GM21423 (cell line): ENCODE data around the gene TMEM221.

ENCODE experiments used
- ATAC-seq: cut with Tn5 transposase; IDR thresholded peaks from one replicate; pipeline ENCODE4 v1.9.1; 2021; ENCODE audit warnings: mild to moderate bottlenecking, moderate library complexity; ENCODE audit not compliant: unreplicated experiment

TMEM221 gene

DNA sequence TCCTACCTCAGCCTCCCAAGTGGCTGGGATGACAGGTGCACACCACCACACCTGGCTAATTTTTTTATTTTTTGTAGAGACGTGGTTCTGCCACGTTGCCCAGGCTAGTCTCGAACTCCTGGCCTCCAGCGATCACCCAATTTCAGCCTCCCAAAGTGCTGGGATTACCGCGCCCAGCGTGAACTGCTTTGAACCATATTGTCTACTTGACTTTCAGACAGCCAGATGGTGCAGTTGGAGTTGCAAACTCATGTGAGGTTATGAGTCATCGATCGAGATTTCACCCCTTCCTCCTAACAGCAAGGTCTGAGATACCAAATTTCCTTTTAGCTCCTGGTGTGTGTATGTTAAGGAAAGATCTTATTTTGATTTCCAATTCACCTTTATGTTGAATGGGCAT is 24.6 kb upstream of the TMEM221 start:
- ATAC-seq = no peak

DNA sequence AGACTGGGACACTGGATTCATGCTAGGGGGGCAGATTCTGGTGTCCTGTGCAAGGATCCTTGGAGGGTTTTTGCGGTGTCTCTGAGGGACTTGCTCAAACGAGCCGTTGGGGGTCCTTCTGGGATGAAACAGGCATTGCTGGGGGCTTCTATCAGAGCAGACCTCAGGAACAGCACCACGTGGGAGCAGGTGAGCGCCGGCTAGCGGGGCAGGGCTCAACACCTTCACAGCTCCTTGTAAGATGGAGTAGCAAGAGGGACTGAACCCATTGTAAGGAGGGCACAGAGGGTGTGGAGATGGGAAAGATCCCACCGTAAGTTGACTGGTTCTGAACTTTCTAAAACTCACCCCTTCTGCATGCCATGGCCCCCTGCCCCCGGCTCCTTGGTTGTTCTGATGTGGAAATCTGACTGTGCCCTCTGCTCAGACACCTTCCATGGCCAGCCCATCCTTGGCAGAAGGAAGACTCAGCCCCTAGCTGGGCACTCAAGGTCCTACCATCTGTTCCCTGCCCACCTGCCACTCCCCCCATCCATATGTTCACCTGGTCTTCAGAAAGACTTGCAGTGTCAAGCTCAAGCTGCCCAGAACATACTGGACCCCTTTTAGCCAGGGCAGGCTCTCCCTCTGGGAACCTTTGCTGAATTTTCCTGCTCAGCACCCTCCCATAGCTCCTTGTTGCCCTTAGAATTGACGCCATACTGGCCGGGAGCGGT is 23.1 kb upstream of the TMEM221 start:
- no peak for ATAC-seq

DNA sequence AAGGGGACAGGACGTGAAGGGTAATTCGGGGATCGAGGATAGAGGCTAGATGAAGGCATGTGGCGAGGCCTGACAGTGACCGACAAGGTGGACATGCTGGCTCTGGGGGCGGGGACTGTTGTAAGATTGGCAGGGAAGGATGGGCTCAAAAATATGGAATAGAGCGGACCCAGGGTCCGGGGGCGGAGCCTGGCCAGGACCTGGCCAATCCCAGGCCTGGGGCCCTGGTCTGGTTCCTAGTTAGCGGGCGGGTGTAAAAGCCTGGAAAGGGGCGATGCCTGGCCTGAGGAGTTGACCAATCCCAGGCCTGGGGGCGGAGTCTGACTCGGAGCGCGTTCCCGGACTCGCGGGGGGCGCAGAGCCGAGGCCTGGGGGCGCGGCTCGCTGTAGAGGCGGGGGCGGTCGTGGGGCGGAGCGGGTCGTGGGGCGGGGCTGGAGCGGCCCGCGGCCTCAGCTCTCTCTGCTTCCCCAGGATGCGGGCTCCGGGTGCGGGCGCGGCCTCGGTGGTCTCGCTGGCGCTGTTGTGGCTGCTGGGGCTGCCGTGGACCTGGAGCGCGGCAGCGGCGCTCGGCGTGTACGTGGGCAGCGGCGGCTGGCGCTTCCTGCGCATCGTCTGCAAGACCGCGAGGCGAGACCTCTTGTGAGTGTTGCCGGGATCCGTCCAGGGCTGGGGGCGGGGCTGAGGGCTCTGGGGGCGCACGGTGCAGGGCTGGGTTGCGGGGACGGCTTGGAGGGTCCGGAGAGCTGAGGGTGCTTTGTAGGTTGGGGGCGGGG is 21.8 kb upstream of the TMEM221 start, which contains the start of gene SLC27A1:
Gene SLC27A1 (plus strand): TSS at position 457 of the 774 bp plus-strand sequence. CDS start 17 bp downstream, at position 474.
- ATAC-seq = peak; percentile 66

DNA sequence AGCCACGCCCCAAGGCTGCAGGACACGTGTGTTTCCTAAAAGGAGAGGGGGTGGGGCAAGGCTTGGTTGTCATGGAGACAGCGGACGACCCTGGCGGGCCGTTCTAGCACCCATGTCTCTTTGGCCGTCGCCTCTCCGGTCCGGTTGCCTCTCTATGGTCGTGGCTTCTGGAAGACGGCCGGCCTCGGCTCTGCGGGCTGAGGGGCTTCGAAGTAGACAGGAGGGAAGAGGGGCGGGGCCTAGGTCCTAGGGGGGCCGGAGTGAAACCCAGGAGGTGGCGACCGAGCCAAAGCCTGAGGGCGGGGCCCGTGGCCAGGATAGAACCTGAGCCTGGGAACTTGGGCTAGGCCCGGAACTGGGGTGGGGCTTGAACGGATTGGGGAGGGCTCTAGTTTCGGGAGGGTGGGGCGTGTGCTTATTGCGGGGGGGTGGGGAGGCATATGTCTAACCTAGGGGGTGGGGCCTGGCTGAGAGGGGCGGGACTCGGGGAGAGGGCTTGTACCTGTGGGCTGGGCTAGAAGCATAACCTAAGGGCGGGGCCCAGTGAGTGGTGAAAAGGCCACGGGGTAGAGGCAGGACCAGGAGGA is 21.1 kb upstream of the TMEM221 start:
- peak; percentile 48 for ATAC-seq

DNA sequence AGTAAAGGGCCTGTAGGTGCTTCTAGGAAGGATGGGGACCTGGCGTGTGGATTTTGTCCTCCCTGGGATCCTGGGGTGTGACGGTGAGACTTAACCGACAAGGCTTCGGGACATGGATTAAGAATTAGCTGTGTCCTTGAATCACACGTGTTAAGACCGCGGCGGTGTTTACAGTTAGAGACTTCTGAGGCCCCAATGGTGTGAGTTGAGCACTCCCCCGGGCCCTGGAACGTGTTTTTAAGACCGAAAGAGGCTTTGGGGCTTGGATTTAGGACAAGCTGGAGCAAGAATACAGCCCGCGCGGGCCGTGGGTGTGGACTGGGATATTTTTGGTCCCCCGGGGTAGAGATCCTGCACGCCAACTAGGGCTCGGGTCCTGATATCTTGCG is 20.6 kb upstream of the TMEM221 start:
- ATAC-seq = no peak

DNA sequence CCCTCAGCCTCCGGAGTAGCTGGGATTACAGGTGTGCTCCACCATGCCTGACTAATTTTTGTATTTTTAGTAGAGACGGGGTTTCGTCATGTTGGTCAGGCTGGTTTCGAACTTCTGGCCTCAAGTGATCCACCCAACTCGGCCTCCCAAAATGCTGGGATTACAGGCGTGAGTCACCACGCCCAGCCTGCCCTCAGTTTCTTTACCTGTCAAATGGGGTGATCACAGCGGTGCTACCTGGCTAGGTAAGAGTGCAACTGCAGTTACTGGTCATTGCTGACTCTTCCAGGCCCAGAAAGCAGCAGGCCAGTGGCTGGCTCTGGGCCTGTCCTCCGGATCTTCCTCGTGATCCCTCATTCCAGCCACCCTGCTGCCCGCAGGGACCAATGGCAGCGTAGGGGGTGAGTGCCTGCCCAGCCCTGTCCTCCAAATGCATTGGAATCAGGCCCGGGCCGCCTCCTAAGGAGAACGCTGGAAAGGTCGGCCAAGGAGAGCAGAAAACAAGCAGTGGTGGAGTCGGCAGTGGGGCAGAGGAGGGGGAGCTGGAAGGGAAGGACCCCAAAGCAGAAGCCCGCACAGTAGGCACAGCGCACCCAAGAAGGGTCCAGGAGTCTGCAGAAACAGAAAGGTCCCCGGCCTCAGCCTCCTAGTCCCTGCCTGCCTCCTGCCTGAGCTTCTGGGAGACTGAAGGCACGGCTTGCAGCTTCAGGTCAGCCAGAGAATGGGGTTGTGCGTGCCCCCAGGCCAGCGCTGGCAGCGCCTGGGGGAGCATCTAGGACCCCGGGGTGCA is 20.0 kb upstream of the TMEM221 start:
- ATAC-seq = no peak

DNA sequence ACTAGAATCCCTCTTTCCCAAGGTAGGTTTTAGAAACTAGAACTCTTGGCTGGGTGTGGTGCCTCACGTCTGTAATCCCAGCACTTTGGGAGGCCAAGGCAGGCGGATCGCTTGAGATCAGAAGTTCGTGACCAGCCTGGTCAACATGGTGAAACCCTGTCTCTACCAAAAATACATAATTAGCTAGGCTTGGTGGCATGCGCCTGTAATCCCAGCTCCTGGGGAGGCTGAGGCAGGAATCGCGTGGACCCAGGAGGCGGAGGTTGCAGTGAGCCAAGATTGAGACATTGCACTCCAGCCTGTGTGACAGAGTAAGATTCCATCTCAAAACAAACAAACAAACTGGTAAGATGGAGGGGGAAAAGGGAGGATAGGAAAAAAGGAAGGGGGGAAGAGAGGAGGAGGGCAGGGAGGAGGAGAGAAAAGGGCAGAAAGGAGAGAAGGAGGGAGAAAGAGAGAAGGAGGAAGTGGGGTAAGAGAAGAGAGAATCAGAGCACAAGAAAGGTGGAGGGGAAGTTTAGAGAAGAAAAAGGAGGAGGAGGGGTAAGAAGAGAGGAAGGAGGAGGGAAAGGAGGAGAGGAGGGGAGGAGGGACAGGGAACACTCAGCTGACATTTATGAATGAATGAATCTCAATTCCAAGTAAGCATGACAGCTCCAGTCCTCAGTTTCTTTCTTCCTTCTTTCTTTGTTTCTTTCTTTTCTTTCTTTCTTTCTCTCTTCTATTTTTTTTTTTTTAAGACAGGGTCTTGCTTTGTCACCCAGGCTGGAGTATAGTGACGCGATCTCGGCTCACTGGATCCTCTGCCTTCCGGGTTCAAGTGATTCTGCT is 19.2 kb upstream of the TMEM221 start:
- no peak for ATAC-seq

DNA sequence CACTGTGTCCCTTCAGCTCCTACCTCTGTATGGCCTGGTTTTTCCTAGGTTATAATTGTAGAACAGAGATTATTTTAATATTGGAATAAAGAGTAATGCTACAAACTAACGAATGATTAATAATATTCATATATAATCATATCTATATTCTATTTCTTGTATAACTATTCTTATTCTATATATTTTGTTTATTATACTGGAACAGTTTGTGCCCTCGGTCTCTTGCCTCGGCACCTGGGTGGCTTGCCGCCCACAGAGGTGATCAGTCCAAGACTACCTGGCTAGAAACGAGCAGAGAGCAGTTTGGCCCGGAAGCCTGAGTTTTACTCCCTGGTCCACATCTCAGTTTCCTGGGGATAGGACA is 18.0 kb upstream of the TMEM221 start:
- ATAC-seq = no peak

DNA sequence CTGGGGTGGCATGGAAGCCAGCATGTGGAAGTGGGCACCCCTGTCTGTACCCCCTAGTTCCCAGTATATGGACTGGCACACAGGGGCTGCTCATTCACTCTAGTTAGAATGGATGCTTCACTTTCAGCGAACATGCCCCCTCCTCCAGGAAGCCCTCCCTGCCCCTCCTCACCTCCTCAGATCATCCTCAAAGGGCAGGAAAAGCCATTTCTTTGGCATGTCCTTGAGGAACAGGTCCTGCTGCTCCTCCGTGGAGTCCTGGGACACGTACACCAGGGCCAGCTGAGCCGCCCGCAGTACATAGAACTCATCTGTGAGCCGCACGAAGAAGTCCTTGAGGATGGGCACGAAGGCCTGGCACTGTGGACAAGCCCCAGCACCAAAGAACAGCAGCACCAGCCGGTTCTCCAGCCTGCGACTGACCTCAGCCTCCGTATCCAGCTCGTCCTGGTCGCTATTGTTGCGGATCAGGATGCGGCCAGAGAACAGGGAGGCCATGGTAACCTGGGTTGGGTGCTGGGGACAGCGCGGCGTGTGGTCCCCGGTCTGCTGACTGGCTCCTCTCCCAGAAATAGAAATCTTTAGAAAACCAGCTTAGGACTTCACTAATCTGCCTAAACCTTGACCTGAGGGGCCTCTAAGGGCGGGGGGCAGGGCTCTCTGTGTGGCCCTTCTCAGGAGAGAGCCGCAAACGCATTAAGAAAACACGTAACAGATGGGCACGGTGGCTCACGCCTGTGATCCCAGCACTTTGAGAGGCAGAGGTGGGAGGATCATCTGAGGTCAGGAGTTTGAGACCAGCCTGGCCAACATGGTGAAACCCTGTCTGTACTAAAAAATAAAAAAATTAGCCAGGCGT is 12.1 kb upstream of the TMEM221 start, which contains the start of gene NXNL1:
Gene NXNL1 (minus strand): TSS at position 555 of the 859 bp plus-strand sequence. CDS start 57 bp downstream, at position 498.
- no peak for ATAC-seq

DNA sequence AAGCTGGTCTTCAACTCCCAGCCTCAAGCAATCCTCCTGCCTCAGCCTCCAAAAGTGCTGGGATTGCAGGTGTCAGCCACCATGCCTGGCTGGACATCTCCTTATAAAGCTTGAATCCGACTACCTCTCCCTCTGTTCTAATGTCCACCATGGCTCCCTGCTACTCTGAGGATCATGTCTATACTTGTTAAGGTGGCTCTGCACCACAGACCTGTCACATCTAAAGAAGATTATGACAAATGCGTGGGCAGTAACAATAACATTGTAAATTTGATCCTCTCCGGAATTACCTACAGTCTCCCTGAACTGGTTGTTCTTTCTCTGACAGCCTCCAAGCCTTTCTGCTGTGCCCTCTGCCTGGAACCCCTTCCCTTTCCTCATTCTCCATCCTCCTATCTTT is 10.5 kb upstream of the TMEM221 start:
- ATAC-seq = no peak

DNA sequence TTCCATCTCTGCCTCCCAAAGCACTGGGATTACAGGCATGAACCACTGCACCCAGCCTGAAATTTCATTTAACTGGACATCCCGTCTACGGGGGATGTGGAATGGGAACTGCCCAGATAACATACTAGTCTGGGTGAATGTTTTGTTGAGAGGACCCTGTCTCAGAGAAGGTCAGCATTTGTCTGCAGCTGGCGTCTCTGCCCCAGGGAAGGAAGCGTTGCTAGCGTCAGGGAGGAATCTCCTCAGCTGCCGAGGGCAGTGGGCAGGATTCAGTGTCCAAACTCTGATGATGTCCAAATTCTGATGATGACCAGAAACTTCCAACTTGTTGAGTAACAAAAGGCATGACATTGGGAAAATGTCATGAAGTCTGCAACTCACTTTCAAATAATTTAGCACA is 9.1 kb upstream of the TMEM221 start:
- ATAC-seq = no peak

DNA sequence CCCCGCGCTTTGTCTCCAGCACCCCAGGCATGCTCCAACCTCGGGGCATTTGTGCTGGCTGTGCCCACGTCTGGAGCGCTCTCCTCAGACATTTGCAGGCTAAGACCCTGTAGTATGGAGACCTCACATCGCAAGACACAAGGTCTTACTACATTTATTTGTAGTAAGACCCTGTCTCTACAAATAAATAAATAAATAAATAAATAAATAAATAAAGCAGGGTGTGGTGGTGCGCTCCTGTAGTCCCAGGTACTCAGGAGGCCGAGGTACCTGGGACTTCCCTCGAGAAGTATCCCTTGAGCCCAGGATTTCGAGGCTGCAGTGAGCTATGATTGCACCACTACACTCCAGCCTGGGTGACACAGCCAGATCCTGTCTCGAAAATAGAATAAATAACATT is 7.7 kb upstream of the TMEM221 start:
- no peak for ATAC-seq

DNA sequence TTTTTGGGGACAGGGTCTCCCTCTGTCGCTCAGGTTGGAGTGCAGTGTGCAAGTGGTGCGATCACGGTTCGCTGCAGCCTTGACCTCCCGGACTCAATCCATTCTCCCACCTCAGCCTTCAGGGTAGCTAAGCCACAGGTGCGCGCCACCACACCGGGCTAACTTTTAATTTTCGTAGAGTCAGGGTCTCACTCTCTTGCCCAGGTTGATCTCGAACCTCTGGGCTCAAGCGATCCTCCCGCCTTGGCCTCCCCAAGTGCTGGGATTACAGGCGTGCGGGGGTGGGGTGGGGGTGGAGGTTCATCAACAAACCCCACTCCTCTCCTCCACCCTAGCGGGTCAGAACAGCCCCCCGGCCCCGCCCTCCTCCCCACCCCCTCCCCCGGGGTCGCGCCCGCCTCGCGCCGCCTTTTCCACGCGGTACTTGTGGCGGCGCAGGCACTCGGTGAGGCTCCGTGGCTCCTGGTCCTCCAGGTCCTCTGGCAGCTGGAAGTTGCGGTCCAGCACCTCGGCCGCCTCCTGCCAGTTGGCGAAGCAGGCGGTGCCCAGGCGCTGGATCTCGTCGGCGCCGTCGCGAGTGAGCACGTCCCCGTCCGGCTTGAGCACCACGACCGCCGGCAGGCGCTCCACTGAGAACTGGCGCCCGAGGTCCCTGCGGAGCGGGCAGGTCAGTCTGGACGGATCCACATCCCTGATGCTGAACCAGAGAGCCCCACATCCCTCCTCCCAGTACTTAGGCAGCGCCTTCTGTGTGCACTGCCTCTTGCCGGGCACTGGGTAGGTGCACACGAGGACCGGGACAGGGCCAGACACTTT is 7.0 kb upstream of the TMEM221 start:
- no peak for ATAC-seq

DNA sequence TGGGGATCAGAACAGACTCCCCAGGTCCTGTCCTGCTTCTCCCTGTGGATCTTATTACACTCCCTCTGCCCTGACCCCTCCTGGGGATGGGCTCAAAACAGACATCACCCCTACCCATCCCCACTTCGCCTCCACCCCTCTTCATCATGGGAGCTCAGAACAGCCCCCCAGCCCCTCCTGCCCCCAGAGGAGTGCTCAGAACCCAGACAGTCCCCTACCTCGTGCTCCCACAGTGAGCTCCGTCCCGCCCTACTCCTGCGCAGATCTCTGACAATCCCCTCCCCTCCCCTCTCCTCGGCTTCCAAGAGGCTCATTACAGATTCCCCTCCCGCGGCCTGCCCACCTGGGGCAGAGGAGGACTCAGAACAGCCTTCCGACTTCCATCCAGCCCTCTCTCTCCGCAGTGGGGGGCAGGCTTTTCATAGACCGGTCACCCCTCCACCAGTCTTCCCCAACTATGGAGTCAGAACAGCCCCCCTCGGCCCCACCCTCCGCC is 6.2 kb upstream of the TMEM221 start:
- ATAC-seq = no peak

DNA sequence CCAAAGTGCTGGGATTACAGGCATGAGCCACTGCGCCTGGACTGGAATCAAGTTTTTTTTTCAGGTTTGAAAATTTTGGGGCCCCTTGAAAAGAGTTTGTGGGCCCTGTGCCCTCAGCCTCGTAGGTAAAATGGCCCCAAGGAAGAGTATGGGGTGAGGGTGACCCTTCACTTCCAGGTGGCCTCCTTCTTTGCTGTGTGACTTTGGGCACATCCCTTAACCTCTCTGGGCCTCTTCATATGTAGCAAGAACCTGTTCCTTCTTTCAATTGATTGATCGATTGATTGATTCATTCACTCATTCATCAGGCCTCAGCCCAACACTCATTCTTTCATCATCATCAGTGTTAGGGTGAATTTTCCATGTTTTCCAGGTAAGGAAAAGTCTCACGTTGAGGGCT is 3.4 kb upstream of the TMEM221 start:
- no peak for ATAC-seq

DNA sequence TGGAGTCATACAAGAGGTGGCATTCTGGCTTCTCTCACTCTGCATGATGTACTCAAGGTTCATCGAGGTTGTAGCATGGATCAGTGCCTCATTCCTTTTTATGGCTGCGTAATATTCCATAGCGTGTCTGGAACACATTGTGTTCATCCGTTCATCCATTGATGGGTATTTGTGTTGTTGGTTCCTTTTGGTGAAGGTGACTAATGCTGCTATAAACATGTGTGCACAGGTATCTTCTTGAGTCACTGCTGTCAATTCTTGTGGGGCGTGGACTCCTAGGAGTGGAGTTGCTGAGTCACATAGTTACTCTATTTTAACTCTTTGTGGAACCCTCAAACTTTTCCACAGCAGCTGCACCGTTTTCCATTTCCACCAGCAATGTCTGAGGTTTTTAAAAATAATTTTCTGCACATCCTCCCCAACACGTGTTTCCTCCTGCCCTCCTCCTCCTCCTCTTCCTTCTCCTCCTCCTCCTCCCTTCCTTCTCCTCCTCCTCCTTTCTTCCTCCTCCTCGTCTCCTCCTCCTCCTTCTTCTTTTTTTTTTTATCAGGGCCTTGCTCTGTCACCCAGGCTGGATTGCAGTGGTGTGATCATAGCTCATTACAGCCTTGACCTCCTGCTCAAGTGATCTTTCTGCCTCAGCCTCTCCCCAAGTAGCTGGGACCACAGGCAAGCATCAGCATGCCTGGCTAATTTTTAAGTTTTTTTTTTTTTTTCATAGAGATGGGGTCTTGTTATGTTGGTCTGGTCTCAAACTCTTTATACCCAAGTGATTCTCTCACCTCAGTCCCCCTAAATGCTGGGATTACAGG is 2.0 kb upstream of the TMEM221 start:
- no peak for ATAC-seq

DNA sequence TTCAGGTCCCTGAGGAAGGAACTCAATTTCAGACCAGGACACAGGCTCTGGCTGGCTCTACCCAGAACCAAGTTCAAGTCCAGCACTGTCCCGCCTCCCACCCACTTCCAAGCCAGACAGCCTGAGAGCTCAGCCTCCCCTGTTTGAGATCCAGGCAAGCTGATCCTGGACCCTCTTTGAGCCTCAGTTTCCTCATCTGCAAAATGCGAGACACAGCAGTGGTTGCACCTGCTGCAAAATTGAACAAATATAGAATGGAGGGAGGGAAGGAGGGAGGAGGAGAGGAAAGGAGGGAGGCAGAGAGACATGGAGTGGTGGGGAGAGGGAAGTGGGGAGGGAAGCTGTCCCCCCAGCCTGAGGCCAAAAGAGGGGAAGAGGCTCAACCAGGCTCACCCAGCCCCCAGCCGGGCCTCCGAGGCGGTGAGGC is 751 bp downstream of the TMEM221 start:
- ATAC-seq = no peak
